WTC11 (cell line): ENCODE data around the gene PRKAR2B.

Experiments used
- FOXK1 ChIP-seq: sonication (generic); formaldehyde crosslinking; IDR thresholded peaks from 2 replicates; pipeline ENCODE4 v1.8.0; 2022; ENCODE audit warnings: mild to moderate bottlenecking, moderate library complexity, missing genetic modification reagents
- GTF2I ChIP-seq: fragments of 250-450 bp; sonication (Bioruptor Pico); conservative IDR thresholded peaks from 2 replicates; pipeline ENCODE4 v1.4.0; 2021; ENCODE audit warnings: mild to moderate bottlenecking
- NR1H2 ChIP-seq: sonication (generic); formaldehyde crosslinking; IDR thresholded peaks from 2 replicates; pipeline ENCODE4 v1.9.0; 2021; ENCODE audit warnings: mild to moderate bottlenecking, moderate library complexity, missing genetic modification reagents
- NR3C1 ChIP-seq: sonication (generic); formaldehyde crosslinking; conservative IDR thresholded peaks from 2 replicates; pipeline ENCODE4 v1.8.1; 2023; ENCODE audit warnings: low read depth, mild to moderate bottlenecking, missing genetic modification reagents
- SMAD4 ChIP-seq: sonication (generic); formaldehyde crosslinking; IDR thresholded peaks from 2 replicates; pipeline ENCODE4 v1.8.0; 2022; ENCODE audit warnings: mild to moderate bottlenecking, missing genetic modification reagents
- TF ChIP-seq, protein P1 (sequence below): sonication (generic); formaldehyde crosslinking; conservative IDR thresholded peaks from 2 replicates; pipeline ENCODE4 v1.8.1; 2023; ENCODE audit warnings: mild to moderate bottlenecking, low read depth, missing genetic modification reagents, moderate library complexity
- TF ChIP-seq, protein P2 (sequence below): fragments of 200-600 bp; IDR thresholded peaks from 2 replicates; pipeline ENCODE4 v1.8.0; 2022; ENCODE audit warnings: antibody characterized with exemption
- TF ChIP-seq, protein P3 (sequence below): sonication (generic); formaldehyde crosslinking; IDR thresholded peaks from 2 replicates; pipeline ENCODE4 v1.8.0; 2022; ENCODE audit warnings: mild to moderate bottlenecking, missing genetic modification reagents
- TF ChIP-seq, protein P4 (sequence below): sonication (generic); formaldehyde crosslinking; conservative IDR thresholded peaks from 2 replicates; pipeline ENCODE4 v1.8.1; 2022; ENCODE audit warnings: mild to moderate bottlenecking, missing genetic modification reagents

DNA sequence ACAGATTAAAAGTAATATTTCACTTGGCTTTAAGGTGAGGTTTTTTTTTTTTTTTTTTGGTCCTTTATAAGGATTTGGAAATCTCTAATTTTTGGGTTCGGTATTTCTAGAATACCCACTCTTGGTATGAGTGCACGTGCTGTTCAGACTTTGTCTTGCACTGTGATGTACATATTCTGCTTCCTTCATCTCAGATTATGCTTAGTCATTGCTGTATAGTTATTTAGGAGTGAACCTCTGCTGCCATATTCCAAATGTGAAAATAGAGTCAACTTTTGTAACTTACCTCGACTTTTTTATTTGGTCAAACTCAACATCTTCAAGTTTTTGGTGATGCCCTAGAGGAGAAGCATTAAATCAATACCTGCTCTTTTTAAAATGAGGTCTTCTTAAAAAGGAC, 84.2 kb downstream of the PRKAR2B start:
- TF ChIP-seq FOXK1 (CRISPR knock-in tag) (no peak), GTF2I (CRISPR knock-in tag) (no peak), NR3C1 (CRISPR knock-in tag) (no peak), NR1H2 (no peak), SMAD4 (no peak)
- TF ChIP-seq, protein P1, sequence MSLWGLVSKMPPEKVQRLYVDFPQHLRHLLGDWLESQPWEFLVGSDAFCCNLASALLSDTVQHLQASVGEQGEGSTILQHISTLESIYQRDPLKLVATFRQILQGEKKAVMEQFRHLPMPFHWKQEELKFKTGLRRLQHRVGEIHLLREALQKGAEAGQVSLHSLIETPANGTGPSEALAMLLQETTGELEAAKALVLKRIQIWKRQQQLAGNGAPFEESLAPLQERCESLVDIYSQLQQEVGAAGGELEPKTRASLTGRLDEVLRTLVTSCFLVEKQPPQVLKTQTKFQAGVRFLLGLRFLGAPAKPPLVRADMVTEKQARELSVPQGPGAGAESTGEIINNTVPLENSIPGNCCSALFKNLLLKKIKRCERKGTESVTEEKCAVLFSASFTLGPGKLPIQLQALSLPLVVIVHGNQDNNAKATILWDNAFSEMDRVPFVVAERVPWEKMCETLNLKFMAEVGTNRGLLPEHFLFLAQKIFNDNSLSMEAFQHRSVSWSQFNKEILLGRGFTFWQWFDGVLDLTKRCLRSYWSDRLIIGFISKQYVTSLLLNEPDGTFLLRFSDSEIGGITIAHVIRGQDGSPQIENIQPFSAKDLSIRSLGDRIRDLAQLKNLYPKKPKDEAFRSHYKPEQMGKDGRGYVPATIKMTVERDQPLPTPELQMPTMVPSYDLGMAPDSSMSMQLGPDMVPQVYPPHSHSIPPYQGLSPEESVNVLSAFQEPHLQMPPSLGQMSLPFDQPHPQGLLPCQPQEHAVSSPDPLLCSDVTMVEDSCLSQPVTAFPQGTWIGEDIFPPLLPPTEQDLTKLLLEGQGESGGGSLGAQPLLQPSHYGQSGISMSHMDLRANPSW: no peak
- TF ChIP-seq, protein P2, sequence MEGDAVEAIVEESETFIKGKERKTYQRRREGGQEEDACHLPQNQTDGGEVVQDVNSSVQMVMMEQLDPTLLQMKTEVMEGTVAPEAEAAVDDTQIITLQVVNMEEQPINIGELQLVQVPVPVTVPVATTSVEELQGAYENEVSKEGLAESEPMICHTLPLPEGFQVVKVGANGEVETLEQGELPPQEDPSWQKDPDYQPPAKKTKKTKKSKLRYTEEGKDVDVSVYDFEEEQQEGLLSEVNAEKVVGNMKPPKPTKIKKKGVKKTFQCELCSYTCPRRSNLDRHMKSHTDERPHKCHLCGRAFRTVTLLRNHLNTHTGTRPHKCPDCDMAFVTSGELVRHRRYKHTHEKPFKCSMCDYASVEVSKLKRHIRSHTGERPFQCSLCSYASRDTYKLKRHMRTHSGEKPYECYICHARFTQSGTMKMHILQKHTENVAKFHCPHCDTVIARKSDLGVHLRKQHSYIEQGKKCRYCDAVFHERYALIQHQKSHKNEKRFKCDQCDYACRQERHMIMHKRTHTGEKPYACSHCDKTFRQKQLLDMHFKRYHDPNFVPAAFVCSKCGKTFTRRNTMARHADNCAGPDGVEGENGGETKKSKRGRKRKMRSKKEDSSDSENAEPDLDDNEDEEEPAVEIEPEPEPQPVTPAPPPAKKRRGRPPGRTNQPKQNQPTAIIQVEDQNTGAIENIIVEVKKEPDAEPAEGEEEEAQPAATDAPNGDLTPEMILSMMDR: no peak
- TF ChIP-seq, protein P3, sequence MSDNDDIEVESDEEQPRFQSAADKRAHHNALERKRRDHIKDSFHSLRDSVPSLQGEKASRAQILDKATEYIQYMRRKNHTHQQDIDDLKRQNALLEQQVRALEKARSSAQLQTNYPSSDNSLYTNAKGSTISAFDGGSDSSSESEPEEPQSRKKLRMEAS (CRISPR knock-in tag): no peak
- TF ChIP-seq, protein P4, sequence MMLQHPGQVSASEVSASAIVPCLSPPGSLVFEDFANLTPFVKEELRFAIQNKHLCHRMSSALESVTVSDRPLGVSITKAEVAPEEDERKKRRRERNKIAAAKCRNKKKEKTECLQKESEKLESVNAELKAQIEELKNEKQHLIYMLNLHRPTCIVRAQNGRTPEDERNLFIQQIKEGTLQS (CRISPR knock-in tag): no peak
